ENCODE data around the gene ZNF564. TPM values are rescaled to one million over a fixed set of nuclear protein-coding genes. Genes with fewer than 3 reads are reported as not detected.

Gene ZNF564
- total RNA-seq, 4 donors from 2014 or later = 12.0 to 20.6 (median 14.7) TPM

DNA sequence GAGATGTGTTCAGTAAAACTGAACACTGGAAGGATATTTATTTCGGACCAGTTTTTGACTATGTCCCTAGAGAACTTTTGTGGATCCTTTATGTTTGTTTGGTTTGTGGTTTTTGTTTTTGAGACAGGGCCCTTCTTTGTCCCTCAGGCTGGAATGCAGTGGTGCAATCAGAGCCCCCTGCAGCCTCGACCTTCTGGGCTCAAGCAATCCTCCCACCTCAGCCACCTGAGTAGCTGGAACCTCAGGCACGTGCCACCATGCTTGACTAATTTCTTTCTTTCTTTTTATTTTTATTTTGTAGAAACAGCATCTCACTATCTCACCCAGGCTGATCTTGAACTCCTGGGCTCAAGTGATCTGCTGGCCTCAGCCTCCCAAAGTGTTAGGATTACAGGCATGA lies 65.7 kb downstream of the ZNF564 start:
- Histone ChIP-seq H3K27me3 (no peaks in the 10 kb centered on the region), H3K36me3 (no peaks in the 10 kb centered on the region), H3K4me1 (peaks cover 0 to 25% (median 8%) of the 10 kb centered on the region in 4 donors), H3K4me3 (peak overlapping the region in 1 of 4 donors; percentile 95), H3K9me3 (no peaks in the 10 kb centered on the region), H3K27ac (peak overlapping the region in 3 of 4 donors; percentile 82 to 91 (median 88))
- DNase-seq (ENCODE audit: low spot score in 2 of 2) = no peak
- 58 to 63% methylated on average over 3 of the region's 3 CpGs for WGBS, 2 donors
- TF ChIP-seq EP300 (IDR thresholded peaks at IDR 0.05) = no peak
- TF ChIP-seq POLR2A (IDR thresholded peaks at IDR 0.05) = no peak
- TF ChIP-seq, protein P1, sequence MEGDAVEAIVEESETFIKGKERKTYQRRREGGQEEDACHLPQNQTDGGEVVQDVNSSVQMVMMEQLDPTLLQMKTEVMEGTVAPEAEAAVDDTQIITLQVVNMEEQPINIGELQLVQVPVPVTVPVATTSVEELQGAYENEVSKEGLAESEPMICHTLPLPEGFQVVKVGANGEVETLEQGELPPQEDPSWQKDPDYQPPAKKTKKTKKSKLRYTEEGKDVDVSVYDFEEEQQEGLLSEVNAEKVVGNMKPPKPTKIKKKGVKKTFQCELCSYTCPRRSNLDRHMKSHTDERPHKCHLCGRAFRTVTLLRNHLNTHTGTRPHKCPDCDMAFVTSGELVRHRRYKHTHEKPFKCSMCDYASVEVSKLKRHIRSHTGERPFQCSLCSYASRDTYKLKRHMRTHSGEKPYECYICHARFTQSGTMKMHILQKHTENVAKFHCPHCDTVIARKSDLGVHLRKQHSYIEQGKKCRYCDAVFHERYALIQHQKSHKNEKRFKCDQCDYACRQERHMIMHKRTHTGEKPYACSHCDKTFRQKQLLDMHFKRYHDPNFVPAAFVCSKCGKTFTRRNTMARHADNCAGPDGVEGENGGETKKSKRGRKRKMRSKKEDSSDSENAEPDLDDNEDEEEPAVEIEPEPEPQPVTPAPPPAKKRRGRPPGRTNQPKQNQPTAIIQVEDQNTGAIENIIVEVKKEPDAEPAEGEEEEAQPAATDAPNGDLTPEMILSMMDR (IDR thresholded peaks at IDR 0.05) = no peak

DNA sequence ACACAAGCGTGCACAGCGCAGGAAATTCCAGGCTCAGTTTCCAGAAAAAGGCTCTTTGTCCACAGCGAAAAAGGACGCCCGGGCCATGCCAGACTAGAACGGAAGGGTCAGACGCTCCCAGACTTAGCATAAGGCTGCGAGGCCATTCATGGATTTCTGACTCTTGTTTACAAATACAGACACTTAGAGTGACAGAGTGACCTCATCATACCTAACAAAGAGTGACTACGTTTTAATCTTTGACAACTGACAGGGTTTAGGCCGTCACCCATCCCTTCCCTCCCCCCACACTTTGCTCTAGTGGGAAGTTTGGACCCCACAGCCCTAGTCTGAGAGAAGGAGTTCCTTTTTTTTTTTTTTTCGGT lies 66.2 kb downstream of the ZNF564 start:
- DNase-seq (ENCODE audit: low spot score in 2 of 2) = no peak
- peak overlapping the region; percentile 61 to 95 (median 79) for H3K4me3 ChIP-seq
- H3K27me3 ChIP-seq = no peaks in the 10 kb centered on the region
- TF ChIP-seq EP300 (IDR thresholded peaks at IDR 0.05) (peak in 1 of 2 donors; percentile 11), POLR2A (IDR thresholded peaks at IDR 0.05) (no peak)
- TF ChIP-seq, protein P1 (IDR thresholded peaks at IDR 0.05) = no peak
- H3K36me3 ChIP-seq = no peaks in the 10 kb centered on the region
- peaks cover 0 to 25% (median 8%) of the 10 kb centered on the region in 4 donors for H3K4me1 ChIP-seq
- H3K27ac ChIP-seq = peak overlapping the region; percentile 47 to 91 (median 85)
- H3K9me3 ChIP-seq = no peaks in the 10 kb centered on the region
- WGBS, 2 donors = 1 to 6% methylated on average over 9 to 11 of the region's 11 CpGs

DNA sequence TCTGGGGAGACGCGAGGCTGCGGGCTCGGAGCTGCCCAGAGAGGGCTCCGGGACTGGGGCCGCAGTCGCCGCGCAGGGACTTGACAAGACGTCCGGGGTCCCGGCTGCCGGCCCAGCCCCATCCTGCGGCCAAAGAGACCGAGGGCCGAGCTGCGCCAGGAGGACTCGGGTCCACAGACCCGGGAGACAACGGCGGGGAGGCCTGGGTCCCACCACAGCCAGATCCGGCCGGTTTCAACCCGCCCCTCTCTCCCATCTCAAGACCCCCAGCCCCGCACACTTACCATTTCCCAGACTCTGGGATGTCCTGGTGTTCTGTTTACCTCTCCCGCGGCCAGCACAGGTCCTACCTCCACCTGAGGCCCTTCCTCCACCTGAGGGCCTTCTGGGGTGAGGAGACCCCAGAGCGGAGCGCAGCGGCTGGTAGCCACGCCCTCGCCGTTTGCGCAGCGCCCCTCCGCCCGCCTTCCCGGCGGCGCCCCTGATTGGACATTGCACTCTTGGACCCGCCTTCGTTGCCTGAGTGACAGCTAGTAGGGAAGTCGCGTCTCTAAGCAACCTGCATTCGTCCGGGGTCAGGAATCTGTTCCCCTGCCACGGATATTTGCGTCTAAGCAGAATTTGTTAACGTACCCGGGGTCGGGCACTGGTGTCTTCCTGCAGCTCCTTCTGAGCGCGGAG lies 66.8 kb downstream of the ZNF564 start, which contains the start of gene ZNF709:
Gene ZNF709, minus strand, starts transcription at position 446 of the 681 bp plus-strand sequence. Its CDS starts 159 bp downstream, at position 287.
- Histone ChIP-seq H3K27me3 (no peaks in the 10 kb centered on the region), H3K4me1 (peaks cover 0 to 25% (median 8%) of the 10 kb centered on the region in 4 donors), H3K4me3 (peak within 1 kb of the TSS; percentile 61 to 95 (median 79)), H3K9me3 (no peaks in the 10 kb centered on the region), H3K27ac (peak within 1 kb of the TSS; percentile 47 to 91 (median 85)), H3K36me3 (no peaks in the 10 kb centered on the region)
- DNase-seq (ENCODE audit: low spot score in 2 of 2) = peak; percentile 82 to 96
- WGBS, 2 donors = 0 to 1% methylated on average over 18 to 38 of the region's 53 CpGs
- peak; percentile 49 to 86 for TF ChIP-seq EP300 (IDR thresholded peaks at IDR 0.05)
- peak in 1 of 2 donors; percentile 44 for TF ChIP-seq POLR2A (IDR thresholded peaks at IDR 0.05)
- TF ChIP-seq, protein P1 (IDR thresholded peaks at IDR 0.05) = no peak

DNA sequence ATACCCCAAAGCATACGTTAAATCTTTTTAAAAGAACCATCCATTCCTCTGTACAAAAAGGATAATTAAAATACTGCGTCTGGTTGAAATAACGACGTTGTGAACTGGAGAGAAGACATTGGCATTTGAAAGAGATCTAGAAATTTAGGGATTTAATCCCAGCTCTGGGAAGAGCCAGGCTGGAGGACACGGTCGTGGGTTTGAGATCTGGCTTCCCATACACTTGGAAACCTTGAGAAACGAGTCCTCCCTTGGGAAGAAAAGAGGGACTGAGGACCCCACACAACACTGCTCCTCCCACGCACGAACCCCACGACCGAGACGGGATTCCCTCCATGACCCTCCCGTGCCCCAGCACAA lies 67.3 kb downstream of the ZNF564 start:
- 1 to 2% methylated on average over 9 to 13 of the region's 13 CpGs for WGBS, 2 donors
- Histone ChIP-seq H3K27me3 (no peaks in the 10 kb centered on the region), H3K9me3 (no peaks in the 10 kb centered on the region), H3K4me3 (peak overlapping the region; percentile 61 to 95 (median 79)), H3K4me1 (peaks cover 0 to 25% (median 8%) of the 10 kb centered on the region in 4 donors), H3K36me3 (no peaks in the 10 kb centered on the region), H3K27ac (peak overlapping the region; percentile 47 to 91 (median 85))
- TF ChIP-seq, protein P1 (IDR thresholded peaks at IDR 0.05) = no peak
- no peak for TF ChIP-seq POLR2A (IDR thresholded peaks at IDR 0.05)
- TF ChIP-seq EP300 (IDR thresholded peaks at IDR 0.05) = no peak
- no peak for DNase-seq (ENCODE audit: low spot score in 2 of 2)

DNA sequence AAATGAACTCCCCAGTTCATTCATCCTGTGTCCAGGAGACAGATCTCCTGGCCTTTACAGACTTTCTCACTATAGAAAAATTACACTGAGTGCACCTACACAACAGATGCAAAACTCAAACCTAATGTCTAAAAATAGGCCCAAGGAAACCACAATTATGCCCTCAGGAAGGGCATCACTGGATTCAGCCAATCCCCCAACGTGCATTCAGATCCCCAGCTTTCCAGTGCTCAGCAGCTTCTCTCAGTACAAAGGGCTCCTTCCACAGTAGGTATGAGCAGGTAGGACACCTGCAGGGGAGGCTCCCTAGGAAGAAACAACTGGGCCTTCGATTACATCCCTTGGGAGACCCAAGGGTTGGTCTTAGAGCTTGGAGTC lies 68.8 kb downstream of the ZNF564 start:
- no peak for DNase-seq (ENCODE audit: low spot score in 2 of 2)
- Histone ChIP-seq H3K4me3 (no peak overlapping the region), H3K27ac (no peak overlapping the region), H3K9me3 (no peaks in the 10 kb centered on the region), H3K36me3 (no peaks in the 10 kb centered on the region), H3K27me3 (no peaks in the 10 kb centered on the region), H3K4me1 (peaks cover 0 to 25% (median 8%) of the 10 kb centered on the region in 4 donors)
- 59 to 83% methylated on average over 2 of the region's 2 CpGs for WGBS, 2 donors
- TF ChIP-seq, protein P1 (IDR thresholded peaks at IDR 0.05) = no peak
- no peak for TF ChIP-seq POLR2A (IDR thresholded peaks at IDR 0.05)
- TF ChIP-seq EP300 (IDR thresholded peaks at IDR 0.05) = no peak

Data from tibial nerve (tissue), 4 donors.